ENCODE measurements around the gene TLN1. TPM values are rescaled to one million over a fixed set of nuclear protein-coding genes. Genes with fewer than 3 reads are reported as not detected.

The TLN1 gene
- total and polyA plus RNA-seq, 8 donors: 64.5 to 141 (median 81.0) TPM

GRCh38 chr9:35691757-35692301, 40.2 kb downstream of the TLN1 start:
- no peak for DNase-seq
- H3K4me3 ChIP-seq: no peak overlapping the region
- intact Hi-C loops (cut with DNase I): no loop called here

GRCh38 chr9:35691334-35691650, 40.7 kb downstream of the TLN1 start:
- peak overlapping the region; percentile 30 to 66 (median 58) for H3K4me3 ChIP-seq
- peak in 1 of 4 donors; percentile 44 for ATAC-seq
- no peaks in the 10 kb centered on the region for H3K9me3 ChIP-seq
- H3K27ac ChIP-seq: peak overlapping the region; percentile 51 to 73 (median 60)
- H3K36me3 ChIP-seq: no peaks in the 10 kb centered on the region
- WGBS, 2 donors: 30 to 31% methylated on average over 10 of the region's 10 CpGs
- DNase-seq: no peak
- intact Hi-C loops (cut with DNase I): no loop called here
- H3K4me1 ChIP-seq: peaks cover 0 to 13% (median 7%) of the 10 kb centered on the region in 3 donors
- no peaks in the 10 kb centered on the region for H3K27me3 ChIP-seq
- TF ChIP-seq, protein P1, sequence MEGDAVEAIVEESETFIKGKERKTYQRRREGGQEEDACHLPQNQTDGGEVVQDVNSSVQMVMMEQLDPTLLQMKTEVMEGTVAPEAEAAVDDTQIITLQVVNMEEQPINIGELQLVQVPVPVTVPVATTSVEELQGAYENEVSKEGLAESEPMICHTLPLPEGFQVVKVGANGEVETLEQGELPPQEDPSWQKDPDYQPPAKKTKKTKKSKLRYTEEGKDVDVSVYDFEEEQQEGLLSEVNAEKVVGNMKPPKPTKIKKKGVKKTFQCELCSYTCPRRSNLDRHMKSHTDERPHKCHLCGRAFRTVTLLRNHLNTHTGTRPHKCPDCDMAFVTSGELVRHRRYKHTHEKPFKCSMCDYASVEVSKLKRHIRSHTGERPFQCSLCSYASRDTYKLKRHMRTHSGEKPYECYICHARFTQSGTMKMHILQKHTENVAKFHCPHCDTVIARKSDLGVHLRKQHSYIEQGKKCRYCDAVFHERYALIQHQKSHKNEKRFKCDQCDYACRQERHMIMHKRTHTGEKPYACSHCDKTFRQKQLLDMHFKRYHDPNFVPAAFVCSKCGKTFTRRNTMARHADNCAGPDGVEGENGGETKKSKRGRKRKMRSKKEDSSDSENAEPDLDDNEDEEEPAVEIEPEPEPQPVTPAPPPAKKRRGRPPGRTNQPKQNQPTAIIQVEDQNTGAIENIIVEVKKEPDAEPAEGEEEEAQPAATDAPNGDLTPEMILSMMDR (IDR thresholded peaks at IDR 0.05): no peak
- FAIRE-seq: no peak

More at GRCh38 chr9:35691757-35692301, 40.2 kb downstream of the TLN1 start:
- Histone ChIP-seq H3K27me3 (no peaks in the 10 kb centered on the region), H3K36me3 (no peaks in the 10 kb centered on the region), H3K9me3 (no peaks in the 10 kb centered on the region), H3K27ac (no peak overlapping the region), H3K4me1 (peaks cover 0 to 15% (median 12%) of the 10 kb centered on the region in 3 donors)
- ATAC-seq (no peak), FAIRE-seq (no peak)
- WGBS, 2 donors: 85 to 87% methylated on average over 13 of the region's 13 CpGs
- TF ChIP-seq, protein P1 (IDR thresholded peaks at IDR 0.05): no peak

- H3K4me1 ChIP-seq: peaks cover 0 to 8% (median 4%) of the 10 kb centered on the region in 3 donors
- ATAC-seq: peak; percentile 52 to 79 (median 76)
- H3K9me3 ChIP-seq: no peaks in the 10 kb centered on the region
- no peak for FAIRE-seq
- H3K4me3 ChIP-seq: peak overlapping the region; percentile 30 to 66 (median 58)
- WGBS, 2 donors: 0 to 1% methylated on average over 48 to 61 of the region's 61 CpGs
- H3K27me3 ChIP-seq: no peaks in the 10 kb centered on the region
- DNase-seq: peak; percentile 56 to 79 (median 72)
- H3K36me3 ChIP-seq: no peaks in the 10 kb centered on the region
- peak overlapping the region; percentile 51 to 73 (median 60) for H3K27ac ChIP-seq
- TF ChIP-seq, protein P1 (IDR thresholded peaks at IDR 0.05): no peak
- intact Hi-C loops (cut with DNase I): no loop called here
Observed at GRCh38 chr9:35690614-35691333, 41.2 kb downstream of the TLN1 start.

DNA sequence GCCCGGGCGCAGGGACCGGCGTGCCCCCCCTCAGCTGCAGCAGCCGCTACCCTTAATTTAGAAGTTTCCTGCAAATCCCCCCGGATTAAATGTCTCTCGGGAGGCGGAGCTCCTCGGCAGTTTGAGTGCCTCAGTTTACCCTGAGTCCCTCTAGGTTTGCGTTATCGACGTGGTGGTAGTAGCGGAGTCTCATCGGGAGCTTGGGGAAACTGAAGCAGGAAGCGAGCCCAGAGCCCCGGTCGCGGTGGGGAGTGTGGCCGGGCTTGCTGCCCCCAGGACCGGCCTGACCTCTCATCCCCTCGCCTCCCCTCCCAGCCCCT, 41.7 kb downstream of the TLN1 start:
- intact Hi-C loops (cut with DNase I): no loop called here
- H3K27me3 ChIP-seq: no peaks in the 10 kb centered on the region
- TF ChIP-seq, protein P1 (IDR thresholded peaks at IDR 0.05): no peak
- DNase-seq (no peak), ATAC-seq (no peak), FAIRE-seq (no peak)
- peak overlapping the region; percentile 30 to 66 (median 58) for H3K4me3 ChIP-seq
- peak overlapping the region; percentile 51 to 73 (median 60) for H3K27ac ChIP-seq
- no peaks in the 10 kb centered on the region for H3K9me3 ChIP-seq
- H3K4me1 ChIP-seq: peaks cover 0 to 4% (median 4%) of the 10 kb centered on the region in 3 donors
- WGBS, 2 donors: 5 to 9% methylated on average over 21 of the region's 21 CpGs
- no peaks in the 10 kb centered on the region for H3K36me3 ChIP-seq
